A549 (cell line): ENCODE data around the gene MARF1. TPM values are rescaled to one million over a fixed set of nuclear protein-coding genes. Genes with fewer than 3 reads are reported as not detected.

Source experiments
- ATAC-seq, 2 experiments: fragments of 200-7000 bp in 1 of 2; fragments of >200 bp in 1 of 2; cut with Nextera tagmentation in 1 of 2; cut with Tn5 transposase in 1 of 2; 3 replicates each; pipeline versions ENCODE4 v1.8.0 to v1.9.1; 2018 to 2020; ENCODE audit warnings: mild to moderate bottlenecking in 1 of 2, moderate library complexity in 1 of 2
- CTCF ChIA-PET: fragments of 300-600 bp; sonication (Branson Sonifier 250); formaldehyde crosslinking; extraction: SDS; loops from one replicate; lab custom pipeline; 2021; ENCODE audit warnings: antibody characterized with exemption, inconsistent platforms; lab: Yijun Ruan, JAX
- POLR2A ChIA-PET: fragments of 350-600 bp; formaldehyde crosslinking; extraction: SDS; loops from one replicate; lab custom pipeline; 2021; ENCODE audit warnings: antibody characterized with exemption, inconsistent platforms; lab: Yijun Ruan, JAX
- DNase-seq, 2 experiments: peaks; one replicate each; pipeline versions ENCODE4 v3.0.0 to v3.0.0-alpha.2; 2011 to 2016; ENCODE audit warnings: low read depth in 1 of 2, low spot score in 1 of 2
- FAIRE-seq: peaks from 2 replicates; lab custom pipeline; 2011; peaks lifted over from hg19 to GRCh38; lab: Jason Lieb, UNC
- H3K27ac ChIP-seq, 2 experiments: fragments of >200 bp; sonication (Bioruptor Twin); formaldehyde crosslinking; 3 replicates each; pipeline ENCODE4 v1.5.1; 2016 to 2017
- H3K4me1 ChIP-seq: fragments of >200 bp; sonication (Bioruptor Twin); formaldehyde crosslinking; 3 replicates; pipeline ENCODE4 v1.6.1; 2016
- H3K4me2 ChIP-seq: fragments of >200 bp; sonication (Bioruptor Twin); formaldehyde crosslinking; 3 replicates; pipeline ENCODE4 v1.6.1; 2016
- H3K4me3 ChIP-seq: fragments of >200 bp; sonication (Bioruptor Twin); formaldehyde crosslinking; 3 replicates; pipeline ENCODE4 v1.5.1; 2016
- H3K9me3 ChIP-seq: fragments of >200 bp; sonication (Bioruptor Twin); formaldehyde crosslinking; 3 replicates; pipeline ENCODE4 v1.6.1; 2016
- CBX8 ChIP-seq: fragments of 200-600 bp; sonication (generic); IDR thresholded peaks from 2 replicates; pipeline ENCODE4 v1.6.1; 2016
- CEBPB ChIP-seq, 2 experiments: fragments of >200 bp in 1 of 2; sonication (Bioruptor Twin) in 1 of 2; formaldehyde crosslinking in 1 of 2; IDR thresholded peaks; 2 replicates each; pipeline ENCODE4 v1.6.1; 2012 to 2016
- CHD2 ChIP-seq: fragments of 150-350 bp; IDR thresholded peaks from 2 replicates; pipeline ENCODE4 v1.6.1; 2014; ENCODE audit warnings: low read length; ENCODE audit not compliant: partially characterized antibody
- CHD4 ChIP-seq: fragments of 200-600 bp; sonication (generic); IDR thresholded peaks from 2 replicates; pipeline ENCODE4 v1.6.1; 2016; ENCODE audit warnings: antibody characterized with exemption, mild to moderate bottlenecking, borderline replicate concordance
- EHF ChIP-seq: fragments of 250-450 bp; sonication (Bioruptor Pico); IDR thresholded peaks from 2 replicates; pipeline ENCODE4 v1.5.0; 2020; ENCODE audit warnings: mild to moderate bottlenecking
- GATA3 ChIP-seq: IDR thresholded peaks from 2 replicates; pipeline ENCODE4 v1.6.1; 2012; ENCODE audit warnings: borderline replicate concordance
- HDAC2 ChIP-seq: fragments of 200-600 bp; sonication (generic); IDR thresholded peaks from 2 replicates; pipeline ENCODE4 v1.6.1; 2016
- HEYL ChIP-seq: fragments of 250-450 bp; sonication (Bioruptor Pico); IDR thresholded peaks from 2 replicates; pipeline ENCODE4 v1.8.0; 2021; ENCODE audit warnings: mild to moderate bottlenecking, moderate library complexity
- JUN ChIP-seq, 2 experiments: fragments of >200 bp; sonication (Bioruptor Twin); formaldehyde crosslinking; IDR thresholded peaks; 2 replicates in 1 of 2; 3 replicates in 1 of 2; pipeline ENCODE4 v1.6.1; 2016 to 2017
- NFE2L2 ChIP-seq: fragments of 150-350 bp; conservative IDR thresholded peaks from 2 replicates; pipeline ENCODE4 v1.6.1; 2014; ENCODE audit warnings: low read length
- NPAS2 ChIP-seq: fragments of 250-450 bp; sonication (Bioruptor Pico); IDR thresholded peaks from 2 replicates; pipeline ENCODE4 v1.8.0; 2022; ENCODE audit warnings: mild to moderate bottlenecking, moderate library complexity, borderline replicate concordance
- PHF8 ChIP-seq: fragments of 200-600 bp; sonication (generic); IDR thresholded peaks from 2 replicates; pipeline ENCODE4 v1.6.1; 2016; ENCODE audit warnings: low read depth, mild to moderate bottlenecking, antibody characterized with exemption, moderate library complexity, borderline replicate concordance
- POLR2A ChIP-seq: IDR thresholded peaks from 2 replicates; pipeline ENCODE4 v1.6.1; 2012; ENCODE audit warnings: mild to moderate bottlenecking, low read length
- POLR2AphosphoS2 ChIP-seq: conservative IDR thresholded peaks from 2 replicates; pipeline ENCODE4 v1.6.1; 2012; ENCODE audit warnings: low read length, improper control_type of control experiment, inconsistent platforms
- RNF2 ChIP-seq: fragments of 200-600 bp; sonication (generic); IDR thresholded peaks from 2 replicates; pipeline ENCODE4 v1.6.1; 2016; ENCODE audit warnings: low read depth, mild to moderate bottlenecking, antibody characterized with exemption, moderate library complexity, borderline replicate concordance
- TP53 ChIP-seq: fragments of 250-450 bp; sonication (Bioruptor Pico); IDR thresholded peaks from 2 replicates; pipeline ENCODE4 v1.5.0; 2021; ENCODE audit warnings: mild to moderate bottlenecking, moderate library complexity
- ZC3H11A ChIP-seq: fragments of 450-650 bp; IDR thresholded peaks from 2 replicates; pipeline ENCODE4 v1.6.1; 2014; ENCODE audit warnings: antibody characterized with exemption, mild to moderate bottlenecking
- ZSCAN20 ChIP-seq: fragments of 250-450 bp; sonication (Bioruptor Pico); IDR thresholded peaks from 2 replicates; pipeline ENCODE4 v1.8.0; 2022; ENCODE audit warnings: mild to moderate bottlenecking, moderate library complexity
- WGBS: methylation state at CpG from one replicate; pipeline ENCODE4 v1.1.6; 2017; ENCODE audit errors: missing lambda C conversion rate; 5-methylcytosine and 5-hydroxymethylcytosine counted together
- polyA plus RNA-seq, 4 experiments: library from polyadenylated mRNA; depleted of rRNA in 3 of 4; stranded (reverse); fragments of >200 nt; fragmentation: RNase III in 1 of 4; extraction: RNeasy Plus Mini Kit Qiagen cat#74134 plus additional on column Dnase treatment in 1 of 4; gene quantifications; 2 replicates in 3 of 4; 3 replicates in 1 of 4; pipeline ENCODE4 v1.2.3, GENCODE V29; 2011 to 2017
- TF ChIP-seq, protein P1 (sequence below): fragments of >200 bp; sonication (Bioruptor Twin); formaldehyde crosslinking; IDR thresholded peaks from 3 replicates; pipeline ENCODE4 v1.5.1; 2016
- TF ChIP-seq, protein P2 (sequence below): IDR thresholded peaks from 2 replicates; pipeline ENCODE4 v1.6.1; 2012
- TF ChIP-seq, protein P3 (sequence below): IDR thresholded peaks from 2 replicates; pipeline ENCODE4 v1.6.1; 2012; ENCODE audit warnings: low read depth, borderline replicate concordance
- TF ChIP-seq, protein P4 (sequence below): fragments of 450-650 bp; IDR thresholded peaks from 2 replicates; pipeline ENCODE4 v1.6.1; 2014; ENCODE audit warnings: antibody characterized with exemption
- TF ChIP-seq, protein P5 (sequence below): IDR thresholded peaks from 2 replicates; pipeline ENCODE4 v1.6.1; 2012

MARF1 gene
- polyA plus RNA-seq, 2 of the 4 experiments (the other 2 are of a cell fraction) = 11.6 to 28.2 TPM

DNA sequence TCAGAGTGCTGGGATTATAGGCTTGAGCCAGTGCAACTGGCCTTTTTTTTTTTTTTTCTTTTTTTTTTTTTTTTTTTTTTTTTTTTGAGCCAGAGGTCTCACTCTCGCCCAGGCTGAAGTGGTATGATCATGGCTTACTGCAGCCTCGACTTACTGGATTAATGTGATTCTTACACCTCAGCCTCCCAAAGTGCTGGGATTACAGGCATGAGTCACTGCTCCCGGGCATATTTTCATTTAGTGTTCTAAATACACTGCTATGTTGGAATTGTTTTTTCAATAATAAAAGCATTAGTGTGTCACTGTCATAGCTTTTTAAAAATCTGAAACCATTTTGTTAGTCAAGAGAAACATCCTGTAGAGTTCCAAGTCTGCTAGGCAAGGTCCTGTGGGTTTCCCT lies 47.3 kb upstream of the MARF1 start (continued):
- TF ChIP-seq POLR2AphosphoS2 = no peak
- TF ChIP-seq, protein P1, sequence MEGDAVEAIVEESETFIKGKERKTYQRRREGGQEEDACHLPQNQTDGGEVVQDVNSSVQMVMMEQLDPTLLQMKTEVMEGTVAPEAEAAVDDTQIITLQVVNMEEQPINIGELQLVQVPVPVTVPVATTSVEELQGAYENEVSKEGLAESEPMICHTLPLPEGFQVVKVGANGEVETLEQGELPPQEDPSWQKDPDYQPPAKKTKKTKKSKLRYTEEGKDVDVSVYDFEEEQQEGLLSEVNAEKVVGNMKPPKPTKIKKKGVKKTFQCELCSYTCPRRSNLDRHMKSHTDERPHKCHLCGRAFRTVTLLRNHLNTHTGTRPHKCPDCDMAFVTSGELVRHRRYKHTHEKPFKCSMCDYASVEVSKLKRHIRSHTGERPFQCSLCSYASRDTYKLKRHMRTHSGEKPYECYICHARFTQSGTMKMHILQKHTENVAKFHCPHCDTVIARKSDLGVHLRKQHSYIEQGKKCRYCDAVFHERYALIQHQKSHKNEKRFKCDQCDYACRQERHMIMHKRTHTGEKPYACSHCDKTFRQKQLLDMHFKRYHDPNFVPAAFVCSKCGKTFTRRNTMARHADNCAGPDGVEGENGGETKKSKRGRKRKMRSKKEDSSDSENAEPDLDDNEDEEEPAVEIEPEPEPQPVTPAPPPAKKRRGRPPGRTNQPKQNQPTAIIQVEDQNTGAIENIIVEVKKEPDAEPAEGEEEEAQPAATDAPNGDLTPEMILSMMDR = no peak
- TF ChIP-seq, protein P2, sequence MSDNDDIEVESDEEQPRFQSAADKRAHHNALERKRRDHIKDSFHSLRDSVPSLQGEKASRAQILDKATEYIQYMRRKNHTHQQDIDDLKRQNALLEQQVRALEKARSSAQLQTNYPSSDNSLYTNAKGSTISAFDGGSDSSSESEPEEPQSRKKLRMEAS = no peak
- TF ChIP-seq EHF (CRISPR knock-in tag) = no peak

DNA sequence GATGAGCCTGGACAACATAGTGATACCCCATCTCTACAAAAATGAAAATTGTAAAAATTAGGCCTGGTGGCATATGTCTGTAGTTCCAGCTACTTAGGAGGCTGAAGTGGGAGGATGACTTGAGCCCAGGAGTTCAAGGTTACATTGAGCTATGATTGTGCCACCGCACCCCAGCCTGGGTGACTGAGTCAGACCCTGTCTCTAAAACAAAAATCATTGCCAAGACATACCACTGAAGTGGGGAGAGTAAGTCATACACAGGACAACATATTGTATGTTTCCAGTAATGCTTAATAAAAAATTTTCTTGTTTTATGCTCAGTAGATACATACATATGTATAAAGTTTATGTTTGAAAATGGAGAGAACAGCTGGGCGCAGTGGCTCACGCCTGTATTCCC lies 46.3 kb upstream of the MARF1 start:
- POLR2A ChIA-PET = no interaction called here
- TF ChIP-seq NPAS2 (no peak), CHD2 (no peak), HDAC2 (no peak), CEBPB (IDR thresholded peaks at IDR 0.05) (no peak), EHF (CRISPR knock-in tag) (no peak), TP53 (CRISPR knock-in tag) (no peak)
- 95% methylated on average over 3 of the region's 3 CpGs for WGBS
- H3K4me3 ChIP-seq = no peak overlapping the region
- DNase-seq = no peak
- FAIRE-seq = no peak
- H3K4me2 ChIP-seq = no peak overlapping the region
- H3K27ac ChIP-seq = no peak overlapping the region
- H3K9me3 ChIP-seq = no peaks in the 10 kb centered on the region
- CTCF ChIA-PET = interaction anchor here (0.7 to 1.2 kb wide), 2 partner anchors 16 kb away, joined by 4 read pairs; no protein-coding TSS in a partner anchor
- H3K4me1 ChIP-seq = no peaks in the 10 kb centered on the region
- no peak for ATAC-seq

DNA sequence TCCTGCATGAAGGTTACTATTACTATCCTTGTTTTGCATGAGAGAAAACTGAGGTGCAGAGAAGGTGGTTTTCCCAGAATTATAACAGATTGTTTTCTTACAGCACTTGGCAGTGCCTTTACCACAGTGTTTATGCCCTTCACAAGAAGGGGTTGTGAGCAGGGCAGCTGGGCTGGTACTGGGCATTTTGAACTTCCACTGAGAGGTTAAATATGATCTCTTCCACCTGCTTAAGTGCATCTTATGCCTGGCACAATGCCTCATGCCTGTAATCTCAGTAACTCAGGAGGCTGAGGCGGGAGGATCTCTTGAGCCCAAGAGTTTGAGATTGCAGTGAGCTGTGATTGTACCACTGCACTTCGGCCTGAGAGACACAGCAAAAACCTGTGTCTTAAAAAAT lies 43.3 kb upstream of the MARF1 start:
- POLR2A ChIA-PET = no interaction called here
- peaks cover 12% of the 10 kb centered on the region; the same call in 2 of the 3 replicates for H3K4me1 ChIP-seq
- no peak overlapping the region for H3K27ac ChIP-seq
- CTCF ChIA-PET = interaction anchor here (0.6 kb wide), 1 partner anchor 120 kb away, joined by 3 read pairs; no protein-coding TSS in a partner anchor
- FAIRE-seq = no peak
- no peak overlapping the region for H3K4me2 ChIP-seq
- DNase-seq = no peak
- 92% methylated on average over 2 of the region's 2 CpGs for WGBS
- no peak for ATAC-seq
- no peaks in the 10 kb centered on the region for H3K9me3 ChIP-seq
- TF ChIP-seq CBX8 (no peak), RNF2 (no peak), HEYL (no peak), JUN (IDR thresholded peaks at IDR 0.05) (no peak), HDAC2 (no peak), CHD4 (no peak), PHF8 (no peak), ZSCAN20 (CRISPR knock-in tag) (no peak)
- TF ChIP-seq, protein P2 = no peak
- H3K4me3 ChIP-seq = no peak overlapping the region

DNA sequence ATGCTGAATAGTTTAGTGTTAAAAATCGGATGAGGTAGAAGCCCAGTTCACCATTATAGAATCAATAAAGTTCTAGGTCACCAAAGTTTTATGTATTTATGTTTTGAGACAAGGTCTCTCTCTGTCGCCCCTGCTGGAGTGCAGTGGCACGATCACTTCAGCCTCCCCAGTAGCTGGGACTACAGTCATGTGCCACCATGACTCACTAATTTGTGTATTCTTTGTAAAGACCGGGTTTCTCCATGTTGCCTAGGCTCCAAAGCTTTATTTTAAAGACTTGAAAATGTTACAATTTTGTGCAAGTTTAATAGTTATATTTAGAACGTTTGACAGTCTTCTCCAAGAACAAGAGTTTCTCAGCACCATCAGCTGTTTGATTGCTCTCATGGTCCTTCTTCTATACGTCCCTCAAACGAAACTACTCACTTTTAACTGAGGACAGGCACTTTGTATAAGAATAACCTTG lies 39.2 kb upstream of the MARF1 start:
- FAIRE-seq = no peak
- DNase-seq = peak; percentile 64 to 80
- H3K4me2 ChIP-seq = peak overlapping the region; percentile 44
- H3K4me3 ChIP-seq = no peak overlapping the region
- ChIA-PET POLR2A (interaction anchor here (0.5 to 1.5 kb wide), 2 partner anchors 23 to 39 kb away, joined by 3 to 6 read pairs; partner anchors contain the start of gene MARF1), CTCF (interaction anchor here (0.6 to 2.4 kb wide), 18 partner anchors 9 to 77 kb away, joined by 3 to 12 read pairs (median 4); partner anchors contain the start of gene MARF1)
- WGBS = 24% methylated on average over 7 of the region's 7 CpGs
- peak overlapping the region; percentile 58 to 76 for H3K27ac ChIP-seq
- no peaks in the 10 kb centered on the region for H3K9me3 ChIP-seq
- peaks cover 12% of the 10 kb centered on the region; the same call in 2 of the 3 replicates for H3K4me1 ChIP-seq
- peak; percentile 97 to 98 for ATAC-seq
- TF ChIP-seq NFE2L2 = no peak
- TF ChIP-seq ZC3H11A = no peak
- no peak for TF ChIP-seq RNF2
- TF ChIP-seq, protein P3, sequence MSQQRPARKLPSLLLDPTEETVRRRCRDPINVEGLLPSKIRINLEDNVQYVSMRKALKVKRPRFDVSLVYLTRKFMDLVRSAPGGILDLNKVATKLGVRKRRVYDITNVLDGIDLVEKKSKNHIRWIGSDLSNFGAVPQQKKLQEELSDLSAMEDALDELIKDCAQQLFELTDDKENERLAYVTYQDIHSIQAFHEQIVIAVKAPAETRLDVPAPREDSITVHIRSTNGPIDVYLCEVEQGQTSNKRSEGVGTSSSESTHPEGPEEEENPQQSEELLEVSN = no peak
- no peak for TF ChIP-seq POLR2AphosphoS2
- no peak for TF ChIP-seq GATA3
- no peak for TF ChIP-seq EHF (CRISPR knock-in tag)
- no peak for TF ChIP-seq POLR2A
- TF ChIP-seq, protein P1 = peak; percentile 54
- TF ChIP-seq, protein P2 = no peak
- TF ChIP-seq, protein P4, sequence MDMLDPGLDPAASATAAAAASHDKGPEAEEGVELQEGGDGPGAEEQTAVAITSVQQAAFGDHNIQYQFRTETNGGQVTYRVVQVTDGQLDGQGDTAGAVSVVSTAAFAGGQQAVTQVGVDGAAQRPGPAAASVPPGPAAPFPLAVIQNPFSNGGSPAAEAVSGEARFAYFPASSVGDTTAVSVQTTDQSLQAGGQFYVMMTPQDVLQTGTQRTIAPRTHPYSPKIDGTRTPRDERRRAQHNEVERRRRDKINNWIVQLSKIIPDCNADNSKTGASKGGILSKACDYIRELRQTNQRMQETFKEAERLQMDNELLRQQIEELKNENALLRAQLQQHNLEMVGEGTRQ = peak; percentile 68
- TF ChIP-seq, protein P5, sequence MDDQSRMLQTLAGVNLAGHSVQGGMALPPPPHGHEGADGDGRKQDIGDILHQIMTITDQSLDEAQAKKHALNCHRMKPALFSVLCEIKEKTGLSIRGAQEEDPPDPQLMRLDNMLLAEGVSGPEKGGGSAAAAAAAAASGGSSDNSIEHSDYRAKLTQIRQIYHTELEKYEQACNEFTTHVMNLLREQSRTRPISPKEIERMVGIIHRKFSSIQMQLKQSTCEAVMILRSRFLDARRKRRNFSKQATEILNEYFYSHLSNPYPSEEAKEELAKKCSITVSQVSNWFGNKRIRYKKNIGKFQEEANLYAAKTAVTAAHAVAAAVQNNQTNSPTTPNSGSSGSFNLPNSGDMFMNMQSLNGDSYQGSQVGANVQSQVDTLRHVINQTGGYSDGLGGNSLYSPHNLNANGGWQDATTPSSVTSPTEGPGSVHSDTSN = no peak
- TF ChIP-seq HEYL = no peak
